Adrenal gland (tissue), 12 donors: ENCODE measurements around the gene FBL. TPM values are rescaled to one million over a fixed set of nuclear protein-coding genes. Genes with fewer than 3 reads are reported as not detected.

ENCODE experiments used
- DNase-seq, 7 donors: peaks; one replicate each; pipeline ENCODE4 v3.0.0-alpha.2; 2019 to 2020
- H3K27ac ChIP-seq, 5 donors: fragments of 200-600 bp; sonication (generic) in 4 of 5; 1 replicate in 3 of 5; 2 replicates in 2 of 5; pipeline versions ENCODE4 v1.5.1 to v1.8.0; 2016 to 2020; ENCODE audit warnings: mild to moderate bottlenecking in 1 of 5
- H3K27me3 ChIP-seq: fragments of 200-600 bp; 2 replicates; pipeline ENCODE4 v1.8.0; 2021
- H3K36me3 ChIP-seq, 2 donors: fragments of 200-600 bp; replicated peaks in 1 of 2; 1 replicate in 1 of 2; 2 replicates in 1 of 2; pipeline versions ENCODE4 v1.5.1 to v1.8.0; 2018 to 2022
- H3K4me1 ChIP-seq, 2 donors: fragments of 200-600 bp; replicated peaks in 1 of 2; 1 replicate in 1 of 2; 2 replicates in 1 of 2; pipeline versions ENCODE4 v1.5.1 to v1.8.0; 2018 to 2021
- H3K4me3 ChIP-seq, 4 donors: fragments of 200-600 bp; sonication (generic) in 3 of 4; one replicate each; pipeline ENCODE4 v1.5.1; 2016 to 2018
- H3K9me3 ChIP-seq, 3 donors: fragments of 200-600 bp; sonication (generic) in 1 of 3; replicated peaks in 1 of 3; 1 replicate in 2 of 3; 2 replicates in 1 of 3; pipeline versions ENCODE4 v1.5.1 to v1.8.0; 2016 to 2021
- CTCF ChIP-seq, 6 experiments: fragments of 450-650 bp in 4 of 6; fragments of 200-600 bp in 2 of 6; sonication (generic) in 1 of 6; IDR thresholded peaks; 1 replicate in 5 of 6; 2 replicates in 1 of 6; pipeline versions ENCODE4 v1.5.1 to v1.8.0; 2016 to 2021; ENCODE audit warnings: antibody characterized with exemption in 6 of 6, mild to moderate bottlenecking in 2 of 6, moderate library complexity in 1 of 6
- POLR2A ChIP-seq, 2 donors: fragments of 450-650 bp; IDR thresholded peaks; one replicate each; pipeline ENCODE4 v1.6.1; 2017; ENCODE audit warnings: antibody characterized with exemption in 2 of 2, mild to moderate bottlenecking in 2 of 2, moderate library complexity in 1 of 2
- WGBS, 4 donors: extraction: QIAGEN DNeasy Blood & Tissue Kit in 2 of 4; methylation state at CpG; one replicate each; pipeline versions ENCODE4 v1.1.5 to v1.1.7; 2013 to 2017; 5-methylcytosine and 5-hydroxymethylcytosine counted together
- intact Hi-C, 2 donors: fragments of 100-400 bp; cut with DNase I; formaldehyde crosslinking; loops; one replicate each; pipeline versions ENCODE4 v1.14.1 to v1.15.0; 2022 to 2023
- polyA plus RNA-seq, 3 donors: library from polyadenylated mRNA; stranded (reverse); fragments of 200-250 nt in 2 of 3; fragments of 350-450 nt in 1 of 3; fragmentation: Illumina TruSeq in 1 of 3; extraction: RNeasy Lipid Tissue Mini Kit (QIAGEN cat#74804) in 1 of 3; gene quantifications; one replicate each; pipeline ENCODE4 v1.2.3, GENCODE V29; 2013 to 2014
- total RNA-seq, 9 donors: library from RNA; depleted of rRNA in 4 of 9; stranded (reverse); fragments of >200 nt in 4 of 9; fragments of 120-200 nt in 1 of 9; fragmentation: NEBNext Ultra II Directional in 1 of 9; extraction: Animal tissue kit (Norgen Biotek cat#: 25700) in 1 of 9; gene quantifications; one replicate each; pipeline versions ENCODE4 v1.1.0 to v1.2.4, GENCODE V29; 2013 to 2023
- donor health status: healthy with polysubstance abuse.
- donor health status: Bipolar disorder and iron deficiency.
- donor health status: DM: yes; HTN: yes; CAD: no.
- donor health status: DM: no; HTN: no; CAD: no.
- donor health status: DM: no; HTN: no; CAD: no.
- donor health status: DM: yes; HTN: yes; CAD: no.

The FBL gene
- total and polyA plus RNA-seq, 12 donors, result 52.4 to 228 (median 114) TPM

DNA sequence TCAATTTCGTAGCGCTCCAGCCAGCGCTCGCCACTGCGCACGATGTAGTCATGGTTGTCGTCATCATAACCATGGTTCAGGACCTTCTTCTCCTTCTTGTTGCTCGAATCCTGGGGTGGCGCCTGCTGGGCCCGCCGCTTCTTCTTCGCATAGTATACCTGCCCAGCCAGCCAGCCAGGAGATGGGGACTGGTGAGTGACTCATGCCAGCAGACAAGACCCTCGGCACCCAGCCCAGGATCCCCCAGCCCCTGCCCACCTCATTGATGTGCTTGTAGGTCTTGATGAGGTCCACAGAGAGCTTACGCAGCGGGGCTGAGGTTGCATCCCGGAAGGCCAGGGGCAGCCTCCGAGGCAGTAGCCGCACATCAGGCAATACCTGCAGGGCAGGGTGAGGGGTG is 15.8 kb downstream of the FBL start:
- no peak for TF ChIP-seq POLR2A (IDR thresholded peaks at IDR 0.05)
- no peak for TF ChIP-seq CTCF (IDR thresholded peaks at IDR 0.05)
- WGBS, 4 donors, result 91 to 95% (median 94%) methylated on average over 15 to 18 of the region's 18 CpGs
- Histone ChIP-seq H3K4me1 (peaks cover 14 to 21% of the 10 kb centered on the region in 2 donors), H3K4me3 (no peak overlapping the region), H3K36me3 (peaks cover 0 to 72% of the 10 kb centered on the region in 2 donors), H3K9me3 (no peaks in the 10 kb centered on the region), H3K27ac (no peak overlapping the region), H3K27me3 (no peaks in the 10 kb centered on the region)
- intact Hi-C loops, result no loop called here
- peak in 1 of 7 donors; percentile 30 for DNase-seq

- H3K27ac ChIP-seq, result no peak overlapping the region
- peaks cover 14 to 21% of the 10 kb centered on the region in 2 donors for H3K4me1 ChIP-seq
- no peaks in the 10 kb centered on the region for H3K27me3 ChIP-seq
- 90 to 94% (median 93%) methylated on average over 5 to 10 of the region's 10 CpGs for WGBS, 4 donors
- H3K9me3 ChIP-seq, result no peaks in the 10 kb centered on the region
- intact Hi-C loops, result no loop called here
- TF ChIP-seq POLR2A (IDR thresholded peaks at IDR 0.05) (no peak), CTCF (IDR thresholded peaks at IDR 0.05) (no peak)
- H3K36me3 ChIP-seq, result peaks cover 0 to 69% of the 10 kb centered on the region in 2 donors
- DNase-seq, result no peak
- H3K4me3 ChIP-seq, result no peak overlapping the region
Observed at GRCh38 chr19:39829702-39830275, 16.4 kb downstream of the FBL start.

DNA sequence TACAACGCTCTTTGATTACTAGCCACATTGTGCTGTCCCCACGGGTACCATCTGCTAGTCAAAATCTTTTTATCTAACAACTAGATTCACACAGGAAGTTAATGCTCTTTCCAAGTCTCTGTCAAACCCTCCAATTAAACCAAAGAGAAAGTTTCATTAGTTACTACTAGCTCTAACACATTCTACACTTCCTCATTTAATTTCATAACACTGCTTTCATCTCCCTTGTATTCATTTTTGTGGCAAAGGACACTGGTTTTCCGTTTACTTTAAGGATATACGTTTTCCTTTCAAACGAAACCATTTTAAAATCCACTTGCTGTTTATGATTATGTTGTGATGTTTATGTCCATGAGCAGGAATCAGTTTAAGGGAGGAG is 17.5 kb downstream of the FBL start:
- Histone ChIP-seq H3K9me3 (no peaks in the 10 kb centered on the region), H3K4me3 (no peak overlapping the region), H3K4me1 (peaks cover 15 to 21% of the 10 kb centered on the region in 2 donors), H3K27me3 (no peaks in the 10 kb centered on the region), H3K27ac (no peak overlapping the region), H3K36me3 (peaks cover 0 to 66% of the 10 kb centered on the region in 2 donors)
- 62 to 67% (median 65%) methylated on average over 5 of the region's 5 CpGs for WGBS, 4 donors
- intact Hi-C loops, result no loop called here
- no peak for DNase-seq
- no peak for TF ChIP-seq POLR2A (IDR thresholded peaks at IDR 0.05)
- no peak for TF ChIP-seq CTCF (IDR thresholded peaks at IDR 0.05)

DNA sequence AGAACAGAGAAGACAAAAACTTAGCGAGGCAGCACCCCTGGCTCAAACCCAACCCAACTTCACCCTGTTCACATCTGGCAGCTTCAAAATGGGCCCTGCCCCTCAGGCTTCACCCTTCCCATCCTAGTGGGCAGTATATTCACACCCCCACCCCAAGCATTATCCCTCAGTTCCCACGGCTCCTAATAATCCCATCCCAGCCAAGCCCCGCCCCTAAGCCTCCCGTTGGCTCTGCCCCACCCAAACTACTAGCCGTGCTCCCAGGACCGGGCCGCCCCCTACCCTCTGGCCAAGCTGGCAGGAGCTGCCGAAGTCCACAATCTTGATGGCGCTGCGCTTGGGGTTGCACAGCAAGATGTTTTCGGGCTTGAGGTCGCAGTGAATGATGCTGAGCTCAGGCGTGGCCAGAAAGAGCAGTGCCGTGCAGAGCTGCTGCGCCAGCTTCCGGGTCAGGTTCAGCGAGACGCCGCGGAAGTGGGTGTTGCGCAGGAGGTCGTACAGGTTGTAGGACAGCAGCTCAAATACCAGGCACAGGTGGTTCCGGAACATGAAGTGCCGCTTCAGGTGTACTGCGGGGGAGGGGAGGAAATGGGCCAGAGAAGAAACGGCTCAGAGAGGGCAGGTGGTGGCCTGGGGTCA is 18.0 kb downstream of the FBL start:
- Histone ChIP-seq H3K4me3 (no peak overlapping the region), H3K27ac (no peak overlapping the region), H3K36me3 (peaks cover 0 to 66% of the 10 kb centered on the region in 2 donors), H3K9me3 (no peaks in the 10 kb centered on the region), H3K4me1 (peaks cover 16 to 22% of the 10 kb centered on the region in 2 donors), H3K27me3 (no peaks in the 10 kb centered on the region)
- TF ChIP-seq CTCF (IDR thresholded peaks at IDR 0.05), result no peak
- peak in 1 of 7 donors; percentile 31 for DNase-seq
- intact Hi-C loops, result no loop called here
- WGBS, 4 donors, result 72 to 85% (median 81%) methylated on average over 13 to 26 of the region's 26 CpGs
